DND-41 (cell line): ENCODE data around the gene LCN15.
A peak's percentile ranks its signal among the peaks of the same experiment; 100 is the strongest.
"Not testable (repeated sequence)": the region's sequence is repeated elsewhere in the genome, so short reads cannot be mapped to it uniquely, and the experiment has no call there.

Source experiments
- ATAC-seq: fragments of 200-7000 bp; cut with Tn5 transposase; 3 replicates; pipeline ENCODE4 v1.9.1; 2021; ENCODE audit warnings: low read depth; ENCODE audit not compliant: insufficient read depth
- DNase-seq: peaks from one replicate; pipeline ENCODE4 v3.0.0-alpha.2; 2020
- H2AFZ ChIP-seq: 2 replicates; pipeline ENCODE4 v1.6.0; 2012; ENCODE audit warnings: low read depth, low read length
- H3K27ac ChIP-seq: 2 replicates; pipeline ENCODE4 v1.5.1; 2012; ENCODE audit warnings: low read length, inconsistent platforms
- H3K27me3 ChIP-seq: fragments of 200-600 bp; sonication (generic); 2 replicates; pipeline ENCODE4 v1.6.0; 2012; ENCODE audit warnings: low read length, mild to moderate bottlenecking, inconsistent platforms; ENCODE audit not compliant: insufficient read depth, poor library complexity
- H3K36me3 ChIP-seq: 2 replicates; pipeline ENCODE4 v1.5.1; 2012; ENCODE audit warnings: low read length, inconsistent platforms; ENCODE audit not compliant: insufficient read depth
- H3K4me1 ChIP-seq: 2 replicates; pipeline ENCODE4 v1.5.1; 2012; ENCODE audit warnings: mild to moderate bottlenecking, low read length; ENCODE audit not compliant: insufficient read depth
- H3K4me2 ChIP-seq: 2 replicates; pipeline ENCODE4 v1.6.0; 2012; ENCODE audit warnings: mild to moderate bottlenecking, moderate library complexity, low read length, inconsistent platforms; ENCODE audit not compliant: insufficient read depth
- H3K4me3 ChIP-seq, 2 experiments: fragments of 200-600 bp in 1 of 2; shearing (Covaris generic) in 1 of 2; 2 replicates each; pipeline ENCODE4 v1.5.1; 2012 to 2016; ENCODE audit warnings: inconsistent platforms in 2 of 2, low read length in 2 of 2, mild to moderate bottlenecking in 2 of 2, low read depth in 1 of 2, moderate library complexity in 1 of 2
- H3K79me2 ChIP-seq: 2 replicates; pipeline ENCODE4 v1.6.0; 2012; ENCODE audit warnings: low read length, inconsistent platforms; ENCODE audit not compliant: insufficient read depth
- H3K9ac ChIP-seq: 2 replicates; pipeline ENCODE4 v1.6.0; 2012; ENCODE audit warnings: low read depth, mild to moderate bottlenecking, inconsistent platforms, low read length, moderate library complexity
- H3K9me3 ChIP-seq: 2 replicates; pipeline ENCODE4 v1.5.1; 2012; ENCODE audit warnings: low read length, moderate library complexity, mild to moderate bottlenecking, inconsistent platforms; ENCODE audit not compliant: insufficient read depth, severe bottlenecking
- H4K20me1 ChIP-seq: 2 replicates; pipeline ENCODE4 v1.6.0; 2012; ENCODE audit warnings: low read length; ENCODE audit not compliant: insufficient read depth
- CTCF ChIP-seq: IDR thresholded peaks from 2 replicates; pipeline ENCODE4 v1.5.1; 2012; ENCODE audit warnings: borderline replicate concordance, low read length, moderate library complexity, mild to moderate bottlenecking; ENCODE audit not compliant: poor library complexity, severe bottlenecking; ENCODE audit errors: extremely low read depth
- EZH2 ChIP-seq: IDR thresholded peaks from 3 replicates; pipeline ENCODE4 v1.6.1; 2012; ENCODE audit warnings: borderline replicate concordance, low read depth, mild to moderate bottlenecking, moderate library complexity, low read length, inconsistent platforms; ENCODE audit not compliant: severe bottlenecking

Gene LCN15

GRCh38 chr9:136760834-136761544, 3.3 kb downstream of the LCN15 start:
- H3K27me3 ChIP-seq, H3K36me3 ChIP-seq, H4K20me1 ChIP-seq, H2AFZ ChIP-seq, H3K9ac ChIP-seq, H3K4me2 ChIP-seq, H3K27ac ChIP-seq, ATAC-seq, H3K79me2 ChIP-seq, H3K9me3 ChIP-seq, H3K4me3 ChIP-seq, H3K4me1 ChIP-seq: not testable (repeated sequence)
- DNase-seq, result peak; percentile 11
- peak; percentile 45 for TF ChIP-seq CTCF

GRCh38 chr9:136760424-136760823, 3.9 kb downstream of the LCN15 start:
- Histone ChIP-seq H2AFZ (no peak overlapping the region), H3K9me3 (no peaks in the 10 kb centered on the region), H3K36me3 (no peaks in the 10 kb centered on the region), H4K20me1 (no peaks in the 10 kb centered on the region), H3K27ac (no peak overlapping the region), H3K27me3 (no peaks in the 10 kb centered on the region), H3K4me2 (no peak overlapping the region), H3K9ac (no peak overlapping the region), H3K79me2 (no peaks in the 10 kb centered on the region), H3K4me3 (no peak overlapping the region), H3K4me1 (no peaks in the 10 kb centered on the region)
- TF ChIP-seq EZH2 (no peak), CTCF (no peak)
- DNase-seq (no peak), ATAC-seq (no peak)

GRCh38 chr9:136759436-136760325, 4.6 kb downstream of the LCN15 start:
- Histone ChIP-seq H3K9ac (no peak overlapping the region), H3K79me2 (no peaks in the 10 kb centered on the region)
- ATAC-seq, result no peak

More at GRCh38 chr9:136759436-136760325, 4.6 kb downstream of the LCN15 start:
- Histone ChIP-seq H3K4me1 (no peaks in the 10 kb centered on the region), H3K27me3 (no peaks in the 10 kb centered on the region), H3K4me3 (no peak overlapping the region), H4K20me1 (no peaks in the 10 kb centered on the region), H3K9me3 (no peaks in the 10 kb centered on the region), H3K27ac (no peak overlapping the region), H2AFZ (no peak overlapping the region), H3K4me2 (no peak overlapping the region), H3K36me3 (no peaks in the 10 kb centered on the region)
- TF ChIP-seq EZH2 (no peak), CTCF (no peak)
- DNase-seq, result no peak
